Activated naive CD4-positive, alpha-beta T cell treated with Interleukin-2 at 50 U/mL for 16 hours (primary cell): Measurements from ENCODE around the gene KIF21B.

Source experiments
- DNase-seq: peaks from one replicate; pipeline ENCODE4 v3.0.0-alpha.2; 2020

The KIF21B gene

DNA sequence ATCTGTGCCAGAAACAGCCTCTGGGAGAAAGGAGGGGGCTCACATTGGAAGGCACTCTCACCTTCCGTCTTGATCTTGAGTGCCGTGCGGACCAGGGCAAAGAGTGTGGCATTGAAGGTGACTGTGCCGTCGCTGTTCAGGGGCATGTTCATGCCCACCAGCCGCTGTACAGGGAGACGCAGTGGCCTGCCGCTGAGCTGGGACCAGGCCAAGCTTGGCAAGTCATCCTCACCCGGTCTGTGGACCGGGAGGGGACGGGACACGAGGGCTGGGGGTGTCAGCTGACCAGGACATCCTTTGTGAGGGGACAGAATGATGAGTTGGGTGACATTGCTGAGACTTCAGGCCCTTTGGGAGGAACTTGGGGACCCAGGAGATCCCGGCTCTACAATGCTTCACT, 25.0 kb upstream of the KIF21B start:
- no peak for DNase-seq

DNA sequence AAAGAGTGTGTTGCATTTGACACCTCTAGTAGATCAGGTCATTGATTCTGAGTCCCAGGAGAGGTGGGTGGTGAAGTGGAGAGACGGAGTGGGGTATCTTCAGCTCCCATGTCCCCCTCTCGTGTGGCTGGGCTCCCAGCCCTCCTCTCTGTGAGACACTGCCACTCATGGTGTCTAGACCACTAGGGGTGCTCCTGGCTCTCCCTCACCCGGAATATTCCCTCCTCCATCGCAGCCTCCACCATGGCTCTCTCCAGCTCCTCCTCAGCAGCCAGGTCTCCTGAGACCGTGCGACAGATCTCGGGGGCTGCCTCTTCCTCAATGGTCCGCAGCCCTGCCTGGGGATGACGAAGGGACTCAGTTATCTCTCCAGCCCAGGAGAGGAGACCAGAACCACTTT, 20.6 kb upstream of the KIF21B start:
- DNase-seq, result no peak

DNA sequence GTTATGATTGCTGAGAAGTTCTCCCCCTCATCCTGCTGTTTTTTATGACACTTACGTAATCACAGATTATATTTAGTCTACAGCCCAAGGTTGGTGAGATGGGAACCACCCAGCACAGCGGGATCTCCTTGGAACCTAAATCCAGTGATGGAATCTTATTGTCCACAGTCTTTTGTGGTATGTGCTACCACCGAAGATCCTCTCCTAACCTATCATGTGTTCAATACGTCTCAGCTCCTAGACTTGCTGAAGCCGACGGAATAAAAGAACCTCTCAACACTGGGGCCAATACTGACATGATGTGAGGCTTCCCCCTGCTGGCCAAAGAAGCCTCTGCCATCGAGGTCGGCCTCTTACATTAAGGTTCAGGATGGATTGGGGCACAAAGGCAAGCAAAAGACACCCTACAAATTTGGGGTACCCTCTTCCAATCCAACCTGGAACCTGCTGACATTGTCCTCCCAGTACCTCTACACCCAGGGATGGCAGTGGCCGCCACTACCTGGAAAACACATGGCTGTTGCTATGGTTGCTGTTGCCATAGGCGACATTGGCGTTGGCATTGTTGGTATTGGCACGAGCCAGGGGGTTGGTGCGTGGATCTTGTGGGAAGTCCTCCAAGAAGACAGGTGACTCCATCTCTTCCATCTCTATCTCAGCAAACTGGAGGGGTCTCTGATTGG, 19.4 kb upstream of the KIF21B start:
- DNase-seq, result peak; percentile 75

DNA sequence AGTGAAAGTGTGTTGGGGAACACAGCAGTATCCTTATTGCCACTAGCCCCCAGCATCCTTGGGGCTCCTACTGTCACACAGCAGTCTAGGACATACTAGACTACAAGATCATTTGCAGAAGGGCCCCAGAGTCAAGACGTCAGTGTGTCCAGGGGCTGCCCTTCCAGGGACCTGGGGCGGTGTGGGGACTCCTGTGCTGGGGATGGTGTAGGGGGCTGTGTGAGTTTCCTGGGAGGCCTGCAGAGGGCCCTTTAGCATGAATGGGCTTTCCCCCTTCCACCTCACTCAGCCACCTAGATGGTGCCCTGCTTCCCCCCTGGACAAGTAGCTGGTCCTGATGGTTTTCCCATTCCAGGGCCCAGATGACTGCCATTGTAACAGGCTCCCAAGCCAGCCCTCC, 17.5 kb upstream of the KIF21B start:
- no peak for DNase-seq

DNA sequence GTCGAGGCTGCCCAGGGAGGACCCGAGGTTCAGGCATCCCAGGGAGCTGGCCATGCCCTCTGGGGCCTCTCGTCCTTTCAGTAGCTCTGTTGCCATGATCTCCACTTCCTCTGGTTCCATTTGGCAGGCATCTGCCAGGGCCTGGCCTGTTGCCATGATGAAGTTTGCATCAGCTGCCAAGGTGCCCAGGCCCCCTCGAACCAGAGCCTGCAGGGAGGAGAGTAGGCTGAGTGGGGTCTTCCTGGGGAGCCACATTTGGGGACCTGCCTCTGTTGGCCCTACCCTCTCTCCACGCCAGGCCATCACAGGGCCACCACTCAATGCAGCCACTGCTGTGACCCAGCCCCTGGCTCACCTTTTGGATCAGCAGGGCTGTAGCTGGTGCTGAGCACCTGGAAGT, 16.4 kb upstream of the KIF21B start:
- no peak for DNase-seq

DNA sequence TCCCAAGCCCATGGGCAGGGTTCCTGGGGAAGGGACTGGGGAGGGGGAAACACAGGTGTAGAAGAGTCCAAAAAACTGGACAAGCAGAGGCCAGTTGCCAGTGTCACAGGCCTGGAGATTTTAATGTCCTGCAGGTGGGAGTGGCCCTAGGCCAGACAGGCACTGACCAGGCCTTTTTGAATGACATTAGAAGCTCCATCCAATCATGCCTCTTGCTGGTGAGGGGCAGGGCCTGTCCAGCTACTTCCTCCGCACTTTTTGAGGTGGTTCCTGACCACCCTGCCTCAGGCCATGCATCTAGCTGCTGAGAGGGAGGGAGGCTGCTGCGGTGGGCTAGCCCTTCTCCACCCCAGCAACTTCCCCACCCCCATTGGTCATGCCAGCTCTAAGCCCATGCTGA, 15.9 kb upstream of the KIF21B start:
- no peak for DNase-seq

DNA sequence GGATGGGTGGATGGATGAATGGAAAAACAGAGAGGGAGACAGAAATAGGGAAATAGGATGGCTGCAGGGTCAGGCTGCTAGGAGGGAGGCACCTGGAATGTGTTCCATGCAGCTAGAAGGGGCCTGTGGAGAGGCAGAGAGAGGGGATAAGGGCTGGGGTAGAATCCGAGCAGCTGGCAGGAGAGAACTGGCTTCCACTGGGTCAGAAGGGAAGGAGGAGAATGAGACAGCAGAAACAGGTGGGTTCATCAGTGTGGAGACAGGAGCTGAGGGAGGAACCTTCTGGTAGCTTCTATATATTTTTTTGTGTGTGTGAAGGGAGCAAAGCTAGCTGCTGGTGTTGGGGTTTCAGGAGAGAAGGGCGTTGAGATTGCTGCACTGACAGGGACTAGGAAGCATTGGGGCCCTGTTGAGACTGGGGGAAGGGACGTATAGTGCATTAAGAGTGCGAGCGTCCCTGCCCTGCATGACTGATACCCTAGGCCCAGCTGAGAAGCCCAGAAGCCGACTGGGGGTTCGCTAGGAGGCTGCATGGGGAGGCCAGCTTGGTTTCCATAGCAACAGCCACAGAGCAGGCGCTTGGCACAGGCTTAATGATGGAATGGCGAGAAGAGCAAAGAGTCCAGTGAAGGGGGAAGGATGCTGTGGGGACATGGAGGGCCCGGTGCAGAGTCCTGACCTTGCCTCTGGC, 14.8 kb upstream of the KIF21B start:
- DNase-seq, result no peak

DNA sequence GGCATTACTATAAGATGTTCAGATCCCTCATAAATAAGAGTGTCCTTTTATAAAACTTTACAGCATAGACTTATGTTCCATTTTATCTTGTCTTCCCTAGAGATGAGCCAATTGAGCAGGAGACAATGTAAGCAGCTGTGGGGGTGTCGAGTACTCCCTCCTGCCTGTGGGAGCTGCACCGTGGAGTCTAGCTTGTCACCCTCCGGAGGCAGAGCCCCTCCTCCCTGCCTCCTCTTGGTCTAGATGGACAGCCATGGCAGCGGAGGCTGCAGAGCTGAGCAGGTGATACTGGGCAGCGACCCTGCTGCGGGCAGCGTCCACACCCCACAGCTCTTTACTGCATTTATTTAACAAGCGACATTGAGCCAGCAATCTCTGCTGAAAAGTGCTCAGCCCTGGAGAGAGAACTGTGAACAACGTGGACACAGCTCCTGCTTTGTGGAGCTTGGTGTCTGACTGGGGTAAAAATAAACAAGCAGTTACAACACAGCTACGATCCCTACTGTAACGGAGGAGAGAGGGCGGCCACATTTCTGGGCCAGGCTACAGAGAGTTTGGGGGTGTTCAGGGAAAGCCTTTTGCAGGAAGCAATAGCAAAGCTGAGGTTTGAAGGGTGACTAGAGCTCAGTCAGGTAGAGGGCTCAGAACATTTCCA, 12.8 kb upstream of the KIF21B start:
- DNase-seq, result no peak

DNA sequence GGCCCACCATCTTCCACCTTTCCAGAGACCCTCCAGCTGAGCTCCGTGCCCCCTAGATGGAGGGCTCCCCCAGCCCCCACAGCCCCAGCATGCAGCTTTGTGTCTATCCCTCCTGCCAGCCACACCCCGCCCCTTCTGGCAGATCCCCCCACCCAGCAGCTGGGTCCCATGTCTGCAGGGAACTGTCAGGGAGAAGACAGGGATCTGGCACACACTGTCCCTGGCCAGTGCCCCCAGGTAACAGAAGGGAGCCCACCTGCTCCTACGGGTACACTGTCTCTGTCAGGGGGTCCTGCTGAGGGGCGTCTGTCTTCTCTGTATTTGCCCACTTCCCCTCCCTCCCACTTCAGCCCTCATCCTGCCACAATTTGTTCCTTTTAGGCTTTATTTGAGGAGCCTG, 11.2 kb upstream of the KIF21B start:
- DNase-seq, result no peak

DNA sequence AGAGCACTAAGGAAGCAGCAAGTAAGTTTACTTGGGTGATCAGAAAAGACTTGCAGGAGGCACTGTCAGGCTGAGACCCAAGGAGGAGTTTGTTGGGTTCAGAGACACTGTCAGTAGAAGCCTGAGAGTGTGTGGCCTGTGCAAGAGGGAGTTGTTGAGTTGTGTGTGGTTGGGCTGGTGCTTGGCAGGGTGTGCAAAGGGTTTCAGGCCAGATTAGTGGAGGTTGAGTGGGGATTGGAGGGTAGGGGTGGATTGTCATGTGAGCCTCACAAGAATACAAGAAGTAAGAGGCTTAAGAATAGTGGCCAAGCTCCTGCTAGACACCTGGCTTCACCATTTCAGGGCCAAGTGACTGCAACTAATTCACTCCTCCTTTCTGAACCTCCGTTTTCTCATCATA, 8.9 kb upstream of the KIF21B start:
- no peak for DNase-seq

DNA sequence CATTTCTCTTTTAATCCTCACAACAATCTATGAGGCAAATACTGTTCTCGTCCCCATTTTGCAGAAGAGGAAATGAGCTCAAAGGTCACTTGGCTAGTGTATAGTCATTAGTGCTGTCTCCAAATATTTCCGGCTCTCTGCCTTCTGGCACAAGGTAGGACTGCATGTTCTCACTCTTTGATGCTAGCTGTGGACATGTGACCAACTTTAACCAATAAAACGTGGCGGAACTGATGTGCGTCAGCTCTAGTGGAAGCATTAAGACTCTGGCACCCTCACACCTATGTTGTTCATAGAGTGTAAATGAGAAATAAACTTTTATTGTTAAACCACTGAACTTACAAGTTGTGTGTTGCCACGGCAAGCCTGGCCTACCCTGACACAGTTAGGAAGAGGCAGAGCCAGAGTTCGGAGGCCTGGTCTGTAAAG, 5.0 kb upstream of the KIF21B start:
- no peak for DNase-seq

DNA sequence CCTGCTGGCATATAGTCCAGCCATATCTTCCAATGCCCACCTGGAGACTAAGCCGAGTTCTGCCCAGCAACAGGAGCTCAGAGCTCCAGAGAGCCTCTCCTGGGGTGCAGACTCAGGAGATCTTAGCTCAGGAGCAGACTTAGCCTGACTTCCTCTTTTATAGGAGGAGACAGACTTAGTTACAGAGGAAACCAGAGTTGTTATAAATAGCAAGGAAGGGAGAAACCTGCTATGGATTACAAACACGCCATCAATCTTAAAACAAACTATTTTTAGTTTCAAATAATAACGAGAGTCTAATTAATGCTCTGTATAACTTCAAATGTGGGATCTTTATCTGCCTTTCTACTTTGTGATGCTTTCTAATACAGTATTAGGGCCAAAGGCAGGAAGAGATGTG, 3.3 kb upstream of the KIF21B start:
- DNase-seq, result no peak

DNA sequence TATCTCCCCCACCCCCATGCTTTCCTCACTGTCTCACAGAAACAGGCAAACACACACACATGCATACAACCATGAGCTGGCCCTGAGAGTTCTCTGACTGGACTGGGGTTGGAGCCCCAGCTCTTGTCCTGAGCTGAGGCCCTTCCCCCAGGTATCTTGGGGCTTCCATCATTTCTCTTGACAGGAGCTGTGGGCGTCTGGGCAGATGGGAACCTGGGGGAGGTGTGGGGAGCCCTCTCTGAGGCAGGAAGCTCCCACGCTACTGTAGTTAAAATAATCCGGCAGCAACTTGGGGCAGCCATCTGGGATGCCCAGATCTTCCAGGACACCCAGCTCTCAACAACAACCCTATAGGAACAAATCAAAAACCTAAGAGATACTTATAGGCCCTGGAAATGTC, 2.7 kb upstream of the KIF21B start:
- DNase-seq, result no peak

DNA sequence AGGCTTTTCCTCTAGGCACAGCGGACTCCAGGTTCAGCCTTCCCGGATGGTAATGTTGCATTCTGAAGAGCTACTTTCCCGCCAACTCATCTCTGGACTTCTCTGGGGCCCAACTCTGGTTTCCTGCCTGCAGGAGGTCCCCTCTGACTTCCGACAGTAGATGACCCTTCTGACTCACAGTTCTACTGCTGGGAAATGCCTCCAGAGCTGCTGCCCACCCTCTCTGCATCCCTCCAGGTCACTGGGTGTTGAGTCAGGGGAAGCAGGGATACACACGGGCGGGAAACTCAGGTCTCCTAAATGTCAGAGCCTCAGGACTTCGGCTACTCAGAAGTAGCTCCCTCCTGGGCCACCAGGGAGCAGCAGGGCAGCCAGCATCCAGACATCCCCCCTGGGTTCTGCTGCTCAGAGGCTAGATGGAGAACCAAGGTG, 2.1 kb upstream of the KIF21B start:
- DNase-seq, result no peak

DNA sequence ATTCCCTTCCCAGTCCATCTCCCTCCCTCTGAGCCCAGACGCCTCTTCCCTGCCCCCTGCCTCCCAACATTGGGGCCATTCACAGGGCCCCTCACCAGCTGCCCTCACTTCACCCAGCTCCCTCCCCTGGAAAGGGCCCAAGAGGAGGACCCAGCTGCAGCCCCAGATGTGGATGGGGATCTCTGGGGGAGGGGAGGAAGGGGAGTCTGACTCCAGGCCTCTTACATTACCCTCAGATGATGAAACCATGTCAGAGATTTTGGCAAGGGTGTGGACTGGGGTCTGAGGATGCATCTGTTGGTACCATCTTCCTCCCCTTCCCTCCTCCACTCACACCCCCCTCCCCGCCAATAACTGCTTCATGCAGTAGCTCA, 1.1 kb upstream of the KIF21B start:
- no peak for DNase-seq

DNA sequence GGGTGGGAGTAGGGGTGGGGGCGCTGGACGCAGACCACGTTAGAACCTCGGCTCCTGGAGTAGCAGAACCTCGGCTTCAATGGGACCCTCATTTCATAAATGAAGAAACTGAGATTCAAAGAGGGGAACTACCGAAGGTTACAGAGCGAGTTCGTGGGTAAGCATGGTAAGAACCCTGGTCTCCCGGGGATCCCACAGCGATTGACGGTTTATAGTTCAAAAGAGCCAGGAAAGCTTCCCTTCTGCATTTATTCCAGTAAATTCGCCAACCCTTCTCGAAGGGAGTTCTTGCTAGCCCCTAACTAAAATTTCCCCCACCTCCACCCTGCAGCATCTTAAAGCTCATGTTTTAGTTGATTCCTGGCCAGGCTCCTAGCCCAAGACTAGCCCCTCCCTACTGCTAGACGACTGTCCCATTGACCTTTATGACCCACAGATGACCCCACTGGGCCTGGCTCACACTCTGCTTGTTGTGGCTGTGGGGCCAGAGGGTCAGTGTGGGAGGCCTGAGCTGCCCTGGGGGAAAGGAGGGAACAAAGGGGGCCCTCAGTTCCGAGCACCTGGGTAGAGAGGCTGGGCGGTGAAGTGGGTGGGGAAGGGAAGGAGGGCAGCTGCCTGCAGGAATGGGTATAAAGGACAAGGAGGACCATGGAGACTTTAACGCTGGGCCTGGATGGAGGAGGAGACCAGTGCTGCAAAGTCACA, 558 bp upstream of the KIF21B start:
- no peak for DNase-seq

DNA sequence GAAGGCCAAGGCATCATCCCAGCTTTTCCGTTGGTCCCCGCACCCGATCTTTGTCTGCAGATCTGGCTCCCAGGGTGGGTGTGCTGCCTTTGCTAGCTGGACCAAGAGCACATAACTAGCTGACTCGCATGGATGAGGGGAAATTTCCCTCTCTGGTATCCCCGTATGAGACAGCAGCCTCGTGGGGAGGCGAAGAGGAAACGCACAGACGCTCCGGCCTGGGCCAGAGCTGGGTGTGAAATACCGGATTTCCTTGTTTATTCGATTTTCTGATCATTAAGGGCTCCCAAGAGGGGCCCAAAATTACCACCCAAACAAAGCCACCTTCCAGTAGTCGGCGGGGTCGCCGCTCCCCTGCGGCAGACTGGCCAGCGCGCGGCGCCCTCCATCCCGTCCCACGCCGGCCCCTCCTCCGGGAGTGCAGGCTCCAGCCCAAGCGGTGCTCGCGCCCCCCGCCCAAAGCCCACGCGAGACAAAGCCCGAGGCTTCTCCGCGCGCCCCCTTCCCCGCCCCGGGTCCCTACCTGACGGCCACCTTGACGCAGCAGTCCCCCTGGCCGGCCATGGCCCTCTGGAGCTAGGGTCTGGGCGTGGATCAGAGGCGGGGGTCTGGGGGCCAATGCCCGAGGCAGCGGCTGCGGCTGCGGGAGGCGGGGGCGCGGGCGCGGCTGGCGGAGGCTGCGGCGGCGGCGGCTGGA, 546 bp downstream of the KIF21B start:
- DNase-seq, result peak; percentile 48

DNA sequence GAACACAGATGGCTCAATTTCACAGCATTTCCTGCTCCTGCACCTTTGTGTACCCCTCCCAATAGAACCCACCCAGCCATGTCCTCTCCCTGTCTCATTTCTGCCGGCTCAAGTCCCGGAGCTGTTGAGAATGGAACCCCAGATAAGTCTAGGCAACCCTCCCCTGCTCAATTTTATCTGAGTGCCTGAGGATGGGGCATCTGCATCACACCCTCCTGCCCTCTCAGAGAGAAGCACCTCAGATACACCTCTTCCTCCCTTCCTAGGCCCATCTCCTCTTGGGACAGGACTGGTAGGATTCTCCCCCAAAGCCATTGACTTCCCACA, 1.1 kb downstream of the KIF21B start:
- no peak for DNase-seq

DNA sequence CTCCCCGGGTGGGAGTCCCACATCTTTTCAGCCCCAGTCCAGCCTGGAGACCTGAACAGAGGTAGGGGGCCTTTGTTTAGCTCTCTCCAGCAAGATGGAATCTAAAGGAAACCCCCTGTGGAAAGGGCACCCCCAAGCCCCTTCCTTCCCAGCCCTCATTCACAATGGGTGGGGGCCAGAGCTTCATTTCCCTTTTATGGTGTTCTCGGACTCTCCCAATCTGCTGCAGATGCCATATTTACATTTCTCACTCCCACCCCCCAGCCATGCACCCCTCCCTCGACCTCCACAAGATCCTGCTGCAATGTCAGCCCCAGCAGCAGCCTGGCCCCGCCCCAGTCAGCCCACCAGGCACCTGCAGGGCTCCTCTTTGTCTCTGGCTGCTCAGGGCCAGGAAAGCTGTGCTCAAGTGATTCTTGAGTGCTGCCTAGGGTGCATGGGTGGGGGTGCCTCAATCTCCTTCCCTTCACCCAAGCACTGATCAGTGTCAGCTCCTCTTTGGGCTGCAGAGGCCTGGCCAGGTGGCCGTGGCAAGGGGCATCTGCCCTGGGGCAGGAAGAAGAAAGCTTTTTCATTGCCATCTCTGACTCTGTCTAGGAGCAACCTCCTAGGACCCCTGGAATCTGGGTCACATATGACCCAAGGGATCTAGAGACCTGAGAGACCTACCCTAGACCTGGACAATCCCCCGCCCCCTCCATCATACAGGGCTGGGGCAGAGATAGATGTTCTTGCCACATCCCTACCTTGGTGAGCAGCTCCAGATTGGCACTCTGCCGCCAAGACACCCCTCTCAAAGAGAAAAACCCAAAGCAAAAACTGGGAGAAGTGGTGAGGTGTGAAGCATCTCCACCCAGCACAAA, 1.7 kb downstream of the KIF21B start:
- DNase-seq, result peak; percentile 16

DNA sequence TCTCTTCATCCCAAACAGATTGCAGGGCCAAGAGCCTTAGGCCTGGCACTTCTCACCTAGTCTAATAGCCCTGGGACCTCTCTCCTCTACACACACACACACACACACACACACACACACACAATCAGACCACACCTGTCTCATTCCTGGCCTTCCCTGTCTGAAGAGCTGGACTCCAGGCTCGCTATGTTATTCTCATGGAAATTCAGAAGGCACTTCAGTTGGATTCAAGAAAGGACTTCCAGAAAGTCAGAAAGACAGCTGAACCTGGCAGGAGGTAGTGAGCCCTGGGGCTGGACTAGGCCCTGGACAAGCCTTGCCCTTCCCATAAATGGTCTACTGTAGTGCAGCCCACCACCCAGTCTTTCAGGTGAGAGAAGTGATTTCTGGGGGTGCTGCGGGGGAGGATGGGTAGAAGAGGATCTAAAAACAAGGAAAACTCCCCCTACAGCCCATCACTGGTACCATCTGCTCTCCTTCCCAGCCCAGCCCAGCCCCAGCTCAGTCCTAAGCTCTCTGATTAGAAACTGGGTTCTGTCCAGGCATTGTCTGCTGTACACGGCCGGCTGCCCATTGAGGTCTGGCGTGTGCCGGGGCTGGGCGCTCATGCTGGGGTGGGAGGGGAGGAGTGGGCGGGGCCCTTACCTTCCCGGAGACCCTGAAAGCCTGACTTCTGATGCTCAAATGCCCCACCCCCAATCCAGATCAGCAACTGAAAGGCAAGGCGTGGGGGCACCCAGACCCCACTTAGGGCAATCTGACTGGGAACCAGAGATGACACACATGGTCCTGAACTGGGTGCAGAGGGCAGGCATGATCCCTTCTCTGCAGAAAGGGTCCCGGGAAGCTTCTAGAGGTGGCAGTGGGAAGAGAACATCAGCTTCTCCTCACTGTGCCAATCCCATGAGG, 2.5 kb downstream of the KIF21B start:
- peak; percentile 36 for DNase-seq

DNA sequence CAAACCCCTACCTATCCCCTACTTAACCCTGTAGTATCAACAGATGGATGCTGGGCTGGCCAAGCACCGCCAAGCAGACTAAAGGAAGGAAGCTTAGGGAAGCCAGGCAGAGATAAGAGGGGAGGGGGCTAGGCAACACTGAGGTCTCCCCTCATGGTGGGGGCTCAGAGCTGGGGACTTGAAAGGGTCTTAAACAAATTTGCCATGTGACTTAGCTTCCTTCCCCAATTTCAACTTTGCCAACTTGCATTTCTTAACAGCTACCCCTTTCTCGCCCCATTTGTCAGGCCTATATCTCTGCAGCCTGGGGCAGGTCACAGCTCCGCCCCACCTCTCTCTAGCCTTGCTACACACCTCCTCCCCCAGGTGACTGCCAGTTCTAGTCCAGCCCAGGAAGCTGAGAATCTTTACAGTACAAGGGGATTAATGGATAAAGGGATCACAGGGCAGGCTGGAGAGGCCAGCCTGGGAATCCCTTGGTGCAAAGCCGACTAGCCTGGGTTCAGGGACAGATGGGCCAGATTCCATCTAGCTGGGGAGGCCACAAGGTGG, 3.4 kb downstream of the KIF21B start:
- peak; percentile 40 for DNase-seq
